Left ventricle myocardium inferior (tissue), 1 donor: ENCODE measurements around the gene KCNQ1. TPM values are rescaled to one million over a fixed set of nuclear protein-coding genes. Genes with fewer than 3 reads are reported as not detected.

ENCODE experiments used
- DNase-seq: peaks from one replicate; pipeline ENCODE4 v3.0.0-alpha.2; 2020
- H3K27ac ChIP-seq: fragments of 200-600 bp; replicated peaks from 2 replicates; pipeline ENCODE4 v1.8.0; 2021
- H3K27me3 ChIP-seq: fragments of 200-600 bp; 2 replicates; pipeline ENCODE4 v1.8.0; 2021; ENCODE audit warnings: low read depth
- H3K36me3 ChIP-seq: fragments of 200-600 bp; 2 replicates; pipeline ENCODE4 v1.8.0; 2021
- H3K4me1 ChIP-seq: fragments of 200-600 bp; 2 replicates; pipeline ENCODE4 v1.8.0; 2021
- H3K4me3 ChIP-seq: fragments of 200-600 bp; 2 replicates; pipeline ENCODE4 v1.8.0; 2021; ENCODE audit warnings: mild to moderate bottlenecking, moderate library complexity
- H3K9me3 ChIP-seq: fragments of 200-600 bp; replicated peaks from 2 replicates; pipeline ENCODE4 v1.8.0; 2021
- intact Hi-C: fragments of 100-400 bp; cut with micrococcal nuclease; formaldehyde crosslinking; loops from one replicate; pipeline ENCODE4 v1.11.0; 2022
- total RNA-seq: library from RNA; stranded (reverse); fragmentation: NEBNext Ultra II Directional; extraction: Animal tissue kit (Norgen Biotek cat#: 25700); gene quantifications from one replicate; pipeline ENCODE4 v1.2.1, GENCODE V29; 2021
- TF ChIP-seq, protein P1 (sequence below): fragments of 200-600 bp; IDR thresholded peaks from 2 replicates; pipeline ENCODE4 v1.8.0; 2021; ENCODE audit warnings: antibody characterized with exemption, mild to moderate bottlenecking, borderline replicate concordance
- donor health status: DM: no; HTN: yes; CAD: no; lungs with severe emphysema.

The KCNQ1 gene
- total RNA-seq, 1 donor from 2014 or later = 41.8 TPM

- Histone ChIP-seq H3K27ac (peak overlapping the region; percentile 67), H3K9me3 (peaks cover 18% of the 10 kb centered on the region), H3K27me3 (no peaks in the 10 kb centered on the region), H3K4me1 (peaks cover 7% of the 10 kb centered on the region), H3K36me3 (no peaks in the 10 kb centered on the region), H3K4me3 (no peak overlapping the region)
- no peak for DNase-seq
- intact Hi-C loops = no loop called here
- TF ChIP-seq, protein P1, sequence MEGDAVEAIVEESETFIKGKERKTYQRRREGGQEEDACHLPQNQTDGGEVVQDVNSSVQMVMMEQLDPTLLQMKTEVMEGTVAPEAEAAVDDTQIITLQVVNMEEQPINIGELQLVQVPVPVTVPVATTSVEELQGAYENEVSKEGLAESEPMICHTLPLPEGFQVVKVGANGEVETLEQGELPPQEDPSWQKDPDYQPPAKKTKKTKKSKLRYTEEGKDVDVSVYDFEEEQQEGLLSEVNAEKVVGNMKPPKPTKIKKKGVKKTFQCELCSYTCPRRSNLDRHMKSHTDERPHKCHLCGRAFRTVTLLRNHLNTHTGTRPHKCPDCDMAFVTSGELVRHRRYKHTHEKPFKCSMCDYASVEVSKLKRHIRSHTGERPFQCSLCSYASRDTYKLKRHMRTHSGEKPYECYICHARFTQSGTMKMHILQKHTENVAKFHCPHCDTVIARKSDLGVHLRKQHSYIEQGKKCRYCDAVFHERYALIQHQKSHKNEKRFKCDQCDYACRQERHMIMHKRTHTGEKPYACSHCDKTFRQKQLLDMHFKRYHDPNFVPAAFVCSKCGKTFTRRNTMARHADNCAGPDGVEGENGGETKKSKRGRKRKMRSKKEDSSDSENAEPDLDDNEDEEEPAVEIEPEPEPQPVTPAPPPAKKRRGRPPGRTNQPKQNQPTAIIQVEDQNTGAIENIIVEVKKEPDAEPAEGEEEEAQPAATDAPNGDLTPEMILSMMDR = no peak
These were observed 264.0 kb downstream of the KCNQ1 start for GRCh38 chr11:2708757-2709281.

DNA sequence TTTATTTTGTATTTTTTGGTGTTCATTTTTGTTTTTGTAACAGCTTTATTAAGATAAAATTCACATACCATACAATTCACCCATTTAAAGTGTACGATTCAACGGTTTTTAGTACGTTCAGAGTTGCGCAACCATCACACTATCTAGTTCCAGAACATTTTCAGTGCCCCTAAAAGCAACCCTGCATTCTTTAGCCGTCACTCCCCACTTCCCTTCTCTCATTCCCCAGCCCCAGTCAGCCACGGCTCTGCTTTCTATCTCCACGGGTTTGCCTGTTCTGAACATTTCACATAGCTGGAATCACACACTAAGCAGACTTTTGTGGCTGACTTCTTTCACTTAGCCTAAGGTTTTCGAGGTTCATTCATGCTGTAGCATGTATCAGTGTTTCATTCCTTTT is 264.6 kb downstream of the KCNQ1 start:
- DNase-seq = no peak
- intact Hi-C loops = no loop called here
- Histone ChIP-seq H3K36me3 (no peaks in the 10 kb centered on the region), H3K4me3 (no peak overlapping the region), H3K27ac (peak overlapping the region; percentile 67), H3K4me1 (peaks cover 7% of the 10 kb centered on the region), H3K9me3 (peaks cover 18% of the 10 kb centered on the region), H3K27me3 (no peaks in the 10 kb centered on the region)
- TF ChIP-seq, protein P1 = no peak

GRCh38 chr11:2711161-2711560 is 266.4 kb downstream of the KCNQ1 start:
- Histone ChIP-seq H3K27ac (no peak overlapping the region), H3K4me3 (no peak overlapping the region), H3K27me3 (no peaks in the 10 kb centered on the region), H3K36me3 (no peaks in the 10 kb centered on the region), H3K9me3 (peaks cover 14% of the 10 kb centered on the region), H3K4me1 (peaks cover 12% of the 10 kb centered on the region)
- TF ChIP-seq, protein P1 = no peak
- no peak for DNase-seq
- intact Hi-C loops = no loop called here

- no peak overlapping the region for H3K4me3 ChIP-seq
- intact Hi-C loops = no loop called here
- TF ChIP-seq, protein P1 = no peak
- no peak for DNase-seq
- H3K36me3 ChIP-seq = no peaks in the 10 kb centered on the region
- H3K27me3 ChIP-seq = no peaks in the 10 kb centered on the region
- no peak overlapping the region for H3K27ac ChIP-seq
- peaks cover 11% of the 10 kb centered on the region for H3K9me3 ChIP-seq
- peaks cover 18% of the 10 kb centered on the region for H3K4me1 ChIP-seq
These were observed 268.3 kb downstream of the KCNQ1 start for GRCh38 chr11:2713094-2713493.

DNA sequence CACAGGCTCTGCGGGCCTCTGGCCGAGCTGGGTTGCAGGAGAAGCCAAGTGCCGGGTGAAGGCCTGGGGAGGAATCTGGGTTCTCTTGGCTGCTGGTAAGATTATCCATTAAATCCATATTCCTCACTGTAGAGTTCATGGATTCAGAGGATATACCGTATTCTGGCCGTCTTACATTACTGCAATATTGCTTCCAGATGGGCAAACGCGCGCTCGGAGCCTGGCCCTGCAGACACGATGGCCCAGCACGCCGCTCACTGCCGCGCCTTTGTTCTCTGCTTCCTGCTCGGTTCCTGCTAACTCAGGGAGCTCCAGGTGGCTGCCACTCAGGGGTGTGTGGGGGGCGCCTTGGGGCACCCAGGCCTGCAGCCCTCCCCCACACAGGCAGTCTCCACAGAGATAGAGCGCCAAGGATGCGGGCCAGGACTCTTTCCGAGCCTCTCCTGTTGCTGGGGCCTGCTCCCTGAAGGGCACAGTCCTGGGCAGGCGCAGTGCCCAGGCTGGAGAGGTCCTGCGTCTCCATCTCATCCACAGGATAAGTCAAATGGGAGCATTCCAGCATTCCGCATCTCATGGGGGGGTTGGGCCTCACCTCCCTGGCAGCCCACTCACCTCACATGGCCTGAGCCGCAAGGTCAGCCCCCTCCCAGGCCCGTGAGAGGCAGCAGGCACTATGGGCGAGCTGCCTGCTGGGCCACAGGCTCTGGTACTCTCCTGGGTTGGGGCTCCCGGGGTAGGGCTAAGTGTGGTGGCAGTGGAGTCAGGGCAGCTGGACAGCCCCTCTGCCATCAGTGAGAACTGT is 269.1 kb downstream of the KCNQ1 start:
- Histone ChIP-seq H3K27me3 (no peaks in the 10 kb centered on the region), H3K4me1 (peaks cover 12% of the 10 kb centered on the region), H3K27ac (no peak overlapping the region), H3K4me3 (no peak overlapping the region), H3K36me3 (no peaks in the 10 kb centered on the region), H3K9me3 (peaks cover 11% of the 10 kb centered on the region)
- TF ChIP-seq, protein P1 = no peak
- DNase-seq = no peak
- intact Hi-C loops = no loop called here
